ENCODE data around the gene ALOX5AP.

GRCh38 chr13:30757026-30757742, 21.8 kb downstream of the ALOX5AP start:
- TF ChIP-seq CTCF (IDR thresholded peaks at IDR 0.05; ENCODE audit: low read depth, low read length) (no peak), EZH2phosphoT487 (IDR thresholded peaks at IDR 0.05; ENCODE audit: low read depth) (no peak)
